DOHH2 (cell line): ENCODE measurements around the gene HIPK1.
A peak's percentile ranks its signal among the peaks of the same experiment; 100 is the strongest.

Source experiments
- H3F3A ChIP-seq: fragments of 200-600 bp; sonication (generic), shearing (Covaris generic); 2 replicates; pipeline ENCODE4 v1.6.0; 2016; ENCODE audit warnings: antibody characterized with exemption, mild to moderate bottlenecking; ENCODE audit not compliant: control insufficient read depth, insufficient read depth
- H3K27ac ChIP-seq: fragments of 200-600 bp; sonication (generic); 2 replicates; pipeline ENCODE4 v1.5.1; 2014; ENCODE audit warnings: low read depth, mild to moderate bottlenecking, low read length, moderate library complexity
- H3K27me3 ChIP-seq: fragments of 200-600 bp; sonication (generic); 2 replicates; pipeline ENCODE4 v1.6.1; 2014; ENCODE audit warnings: mild to moderate bottlenecking, low read length, mixed read lengths; ENCODE audit not compliant: control insufficient read depth
- H3K36me3 ChIP-seq: fragments of 200-600 bp; sonication (generic); 2 replicates; pipeline ENCODE4 v1.6.1; 2014; ENCODE audit warnings: mild to moderate bottlenecking, low read length, moderate library complexity, mixed read lengths; ENCODE audit not compliant: control insufficient read depth
- H3K4me1 ChIP-seq: fragments of 200-600 bp; sonication (generic); 2 replicates; pipeline ENCODE4 v1.6.1; 2014; ENCODE audit warnings: mild to moderate bottlenecking, low read length, mixed read lengths; ENCODE audit not compliant: control insufficient read depth
- H3K4me2 ChIP-seq: fragments of 200-600 bp; sonication (generic); 2 replicates; pipeline ENCODE4 v1.6.0; 2014; ENCODE audit warnings: mild to moderate bottlenecking, low read length, moderate library complexity
- H3K4me3 ChIP-seq: fragments of 200-600 bp; sonication (generic); 2 replicates; pipeline ENCODE4 v1.5.1; 2014; ENCODE audit warnings: mild to moderate bottlenecking, low read length, mixed read lengths
- H3K79me2 ChIP-seq: fragments of 200-600 bp; sonication (generic); 2 replicates; pipeline ENCODE4 v1.6.1; 2014; ENCODE audit warnings: mild to moderate bottlenecking, low read length, mixed read lengths; ENCODE audit not compliant: control insufficient read depth
- H3K9me2 ChIP-seq: fragments of 200-600 bp; sonication (generic); replicated peaks from 2 replicates; pipeline ENCODE4 v1.6.1; 2014; ENCODE audit warnings: mild to moderate bottlenecking, low read length, mixed read lengths; ENCODE audit not compliant: control insufficient read depth
- H3K9me3 ChIP-seq: fragments of 200-600 bp; sonication (generic); 2 replicates; pipeline ENCODE4 v1.6.1; 2014; ENCODE audit warnings: antibody characterized with exemption, low read length, mixed read lengths; ENCODE audit not compliant: control insufficient read depth, insufficient read depth
- H4K20me1 ChIP-seq: fragments of 200-600 bp; sonication (generic); 2 replicates; pipeline ENCODE4 v1.6.0; 2014; ENCODE audit warnings: low read depth, mild to moderate bottlenecking, antibody characterized with exemption, low read length, moderate library complexity; ENCODE audit not compliant: control insufficient read depth, insufficient read depth
- EZH2phosphoT487 ChIP-seq: fragments of 200-600 bp; sonication (generic); IDR thresholded peaks from 2 replicates; pipeline ENCODE4 v1.6.1; 2017; ENCODE audit warnings: borderline replicate concordance, mild to moderate bottlenecking, antibody characterized with exemption, low read length, moderate library complexity, mixed read lengths
- TF ChIP-seq, protein P1 (sequence below): fragments of 200-600 bp; sonication (generic); IDR thresholded peaks from one replicate; pipeline ENCODE4 v1.5.1; 2014; ENCODE audit warnings: antibody characterized with exemption, mild to moderate bottlenecking, low read depth, low read length; ENCODE audit not compliant: poor library complexity, severe bottlenecking

HIPK1 gene

DNA sequence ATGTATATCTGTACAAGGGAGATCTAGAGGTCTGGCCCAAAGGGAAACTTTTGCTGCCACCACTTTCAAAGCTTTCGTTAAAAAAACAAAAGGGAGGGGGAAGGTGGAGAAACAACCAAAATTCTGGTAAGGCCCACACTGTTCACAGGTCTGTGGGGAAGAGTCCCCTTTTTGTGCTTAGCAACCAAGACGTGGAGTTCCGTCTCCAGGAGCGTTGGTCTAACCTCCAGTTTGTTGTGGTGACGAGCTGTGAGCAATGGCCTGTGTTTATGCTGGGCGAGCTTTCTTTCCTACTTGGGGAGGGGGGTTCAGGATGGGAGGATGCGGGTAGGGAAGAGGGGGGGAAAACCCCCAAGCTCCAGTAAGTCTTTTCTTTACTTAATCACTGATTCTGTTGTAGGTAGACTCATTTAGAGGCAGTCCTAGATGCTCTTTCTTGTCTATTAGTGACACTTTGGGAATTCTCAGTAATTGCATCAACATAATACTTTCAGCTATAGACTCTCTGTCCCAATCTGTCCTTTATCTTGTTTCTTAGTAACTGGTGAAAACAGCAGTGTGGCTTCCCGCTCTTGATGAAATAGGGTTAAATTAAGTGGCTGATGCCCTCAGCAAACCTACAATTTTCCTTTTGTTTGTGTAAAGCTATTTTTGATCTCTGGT is 1.5 kb downstream of the HIPK1 start:
- H3K4me1 ChIP-seq: peaks cover 35% of the 10 kb centered on the region
- H3K9me2 ChIP-seq: no peaks in the 10 kb centered on the region
- H3K4me2 ChIP-seq: peak overlapping the region; percentile 93
- no peaks in the 10 kb centered on the region for H3K9me3 ChIP-seq
- peaks cover 68% of the 10 kb centered on the region for H3K79me2 ChIP-seq
- H3K36me3 ChIP-seq: peaks cover 8% of the 10 kb centered on the region; the same call in 1 of the 2 replicates
- peaks cover 11% of the 10 kb centered on the region for H3F3A ChIP-seq
- peak overlapping the region; percentile 96 for H3K4me3 ChIP-seq
- TF ChIP-seq, protein P1, sequence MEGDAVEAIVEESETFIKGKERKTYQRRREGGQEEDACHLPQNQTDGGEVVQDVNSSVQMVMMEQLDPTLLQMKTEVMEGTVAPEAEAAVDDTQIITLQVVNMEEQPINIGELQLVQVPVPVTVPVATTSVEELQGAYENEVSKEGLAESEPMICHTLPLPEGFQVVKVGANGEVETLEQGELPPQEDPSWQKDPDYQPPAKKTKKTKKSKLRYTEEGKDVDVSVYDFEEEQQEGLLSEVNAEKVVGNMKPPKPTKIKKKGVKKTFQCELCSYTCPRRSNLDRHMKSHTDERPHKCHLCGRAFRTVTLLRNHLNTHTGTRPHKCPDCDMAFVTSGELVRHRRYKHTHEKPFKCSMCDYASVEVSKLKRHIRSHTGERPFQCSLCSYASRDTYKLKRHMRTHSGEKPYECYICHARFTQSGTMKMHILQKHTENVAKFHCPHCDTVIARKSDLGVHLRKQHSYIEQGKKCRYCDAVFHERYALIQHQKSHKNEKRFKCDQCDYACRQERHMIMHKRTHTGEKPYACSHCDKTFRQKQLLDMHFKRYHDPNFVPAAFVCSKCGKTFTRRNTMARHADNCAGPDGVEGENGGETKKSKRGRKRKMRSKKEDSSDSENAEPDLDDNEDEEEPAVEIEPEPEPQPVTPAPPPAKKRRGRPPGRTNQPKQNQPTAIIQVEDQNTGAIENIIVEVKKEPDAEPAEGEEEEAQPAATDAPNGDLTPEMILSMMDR: no peak
- TF ChIP-seq EZH2phosphoT487: no peak
- H3K27me3 ChIP-seq: no peaks in the 10 kb centered on the region
- H4K20me1 ChIP-seq: peaks cover 12% of the 10 kb centered on the region; the same call in 1 of the 2 replicates
- H3K27ac ChIP-seq: peak overlapping the region; percentile 57

DNA sequence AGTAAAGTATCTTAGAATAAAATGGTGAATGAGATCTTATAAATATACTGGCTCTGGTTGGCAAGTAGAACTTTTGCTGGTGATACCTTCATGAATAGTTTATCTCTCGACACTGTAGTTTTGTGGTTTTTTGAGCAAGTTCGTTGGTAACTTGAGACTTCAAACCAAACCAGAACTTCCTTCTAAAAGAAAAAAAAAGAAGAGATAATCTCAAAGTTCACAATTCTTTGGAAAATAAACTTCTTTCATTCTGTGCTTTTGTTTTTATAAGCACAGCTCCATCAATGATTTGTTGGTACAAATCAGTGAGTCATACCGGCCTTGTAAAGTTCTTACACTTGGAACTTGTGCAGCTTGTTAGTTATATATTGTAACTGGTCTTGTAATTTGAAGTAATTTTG is 2.3 kb downstream of the HIPK1 start:
- H3F3A ChIP-seq: peaks cover 14% of the 10 kb centered on the region
- peaks cover 8% of the 10 kb centered on the region; the same call in 1 of the 2 replicates for H3K36me3 ChIP-seq
- peak overlapping the region; percentile 93 for H3K4me2 ChIP-seq
- TF ChIP-seq EZH2phosphoT487: no peak
- TF ChIP-seq, protein P1: no peak
- no peaks in the 10 kb centered on the region for H3K27me3 ChIP-seq
- peak overlapping the region; percentile 96 for H3K4me3 ChIP-seq
- H4K20me1 ChIP-seq: peaks cover 15% of the 10 kb centered on the region; the same call in 1 of the 2 replicates
- H3K27ac ChIP-seq: no peak overlapping the region
- H3K9me3 ChIP-seq: no peaks in the 10 kb centered on the region
- H3K4me1 ChIP-seq: peaks cover 43% of the 10 kb centered on the region
- H3K79me2 ChIP-seq: peaks cover 76% of the 10 kb centered on the region
- no peaks in the 10 kb centered on the region for H3K9me2 ChIP-seq

DNA sequence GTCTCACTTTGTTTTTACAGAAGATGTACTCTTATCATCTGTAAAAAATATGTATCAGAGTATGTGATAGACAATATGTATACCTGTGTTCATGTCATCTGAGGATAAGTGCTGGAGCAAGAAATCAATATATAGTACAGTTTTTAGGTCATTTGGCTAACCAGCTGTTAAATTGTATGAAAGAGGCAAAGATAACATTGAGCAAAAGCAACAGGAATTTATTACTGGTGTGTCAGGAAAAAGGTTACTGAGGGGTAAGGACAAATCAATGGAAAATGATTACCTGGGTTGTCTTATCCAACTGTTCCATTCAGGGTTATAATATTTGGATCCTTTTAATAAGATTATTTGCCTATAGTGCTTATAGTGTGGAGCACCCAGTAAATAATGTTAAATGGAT is 4.9 kb downstream of the HIPK1 start:
- H3K9me2 ChIP-seq: no peaks in the 10 kb centered on the region
- no peak overlapping the region for H3K4me2 ChIP-seq

More for the DNA sequence above, 4.9 kb downstream of the HIPK1 start:
- peaks cover 97% of the 10 kb centered on the region for H3K79me2 ChIP-seq
- peaks cover 47% of the 10 kb centered on the region for H3K4me1 ChIP-seq
- H4K20me1 ChIP-seq: peaks cover 15% of the 10 kb centered on the region; the same call in 1 of the 2 replicates
- no peak overlapping the region for H3K4me3 ChIP-seq
- peaks cover 8% of the 10 kb centered on the region; the same call in 1 of the 2 replicates for H3K36me3 ChIP-seq
- H3F3A ChIP-seq: peaks cover 5% of the 10 kb centered on the region
- TF ChIP-seq EZH2phosphoT487: no peak
- TF ChIP-seq, protein P1: no peak
- no peak overlapping the region for H3K27ac ChIP-seq
- no peaks in the 10 kb centered on the region for H3K9me3 ChIP-seq
- no peaks in the 10 kb centered on the region for H3K27me3 ChIP-seq
